H1 (cell line): ENCODE data around the gene MYOM1.

ENCODE experiments used
- EP300 ChIP-seq, 2 experiments: IDR thresholded peaks; 1 replicate in 1 of 2; 2 replicates in 1 of 2; pipeline ENCODE4 v1.6.1; 2011 to 2012; ENCODE audit warnings: low read depth in 2 of 2, low read length in 2 of 2, mild to moderate bottlenecking in 2 of 2, borderline replicate concordance in 1 of 2, inconsistent platforms in 1 of 2, moderate library complexity in 1 of 2
- NRF1 ChIP-seq: IDR thresholded peaks from 2 replicates; pipeline ENCODE4 v1.6.1; 2011; ENCODE audit warnings: mild to moderate bottlenecking, low read depth, low read length, improper control_type of control experiment

DNA sequence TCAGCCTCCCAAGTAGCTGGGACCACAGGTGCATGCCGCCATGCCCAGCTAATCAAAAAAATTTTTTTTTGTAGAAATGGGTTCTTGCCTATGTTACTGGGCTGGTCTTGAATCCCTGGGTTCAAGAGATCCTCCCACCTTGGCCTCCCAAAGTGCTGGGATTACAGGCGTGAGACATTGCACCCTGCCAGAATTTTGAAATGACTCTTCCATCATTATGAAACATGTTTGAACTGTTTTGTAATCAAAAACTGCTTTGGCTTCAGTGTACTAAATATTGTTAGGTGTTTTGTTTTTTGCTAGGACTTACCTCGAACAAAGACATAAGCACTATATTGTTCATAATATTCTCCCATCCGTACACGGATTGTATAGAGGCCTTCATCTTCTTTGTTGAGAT lies 55.8 kb downstream of the MYOM1 start:
- no peak for TF ChIP-seq EP300 (IDR thresholded peaks at IDR 0.05; ENCODE audit: borderline replicate concordance in 1 of 2, low read depth in 2 of 2, low read length in 2 of 2)
- TF ChIP-seq NRF1, result no peak
